B cell (primary cell): ENCODE data around the gene OSBP2.

Source experiments
- CTCF ChIP-seq: fragments of 200-600 bp; IDR thresholded peaks from one replicate; pipeline ENCODE4 v1.8.0; 2022; ENCODE audit warnings: antibody characterized with exemption, mild to moderate bottlenecking
- EZH2 ChIP-seq: IDR thresholded peaks from 2 replicates; pipeline ENCODE4 v1.6.1; 2012; ENCODE audit warnings: borderline replicate concordance, low read depth, mild to moderate bottlenecking, moderate library complexity, low read length; ENCODE audit not compliant: insufficient read depth, poor library complexity, severe bottlenecking

- no peak for TF ChIP-seq EZH2
- TF ChIP-seq CTCF, result no peak
Measured at GRCh38 chr22:30733181-30733631, 38.5 kb downstream of the OSBP2 start.
